Neural cell (in vitro differentiated cells): ENCODE results near the gene MACF1.

Experiments
- CTCF ChIP-seq: fragments of 450-650 bp; IDR thresholded peaks from 2 replicates; pipeline ENCODE4 v1.5.1; 2014; ENCODE audit warnings: antibody characterized with exemption, mild to moderate bottlenecking, moderate library complexity; ENCODE audit not compliant: poor library complexity, severe bottlenecking
- EP300 ChIP-seq: fragments of 450-650 bp; conservative IDR thresholded peaks from 2 replicates; pipeline ENCODE4 v1.6.1; 2014; ENCODE audit warnings: antibody characterized with exemption, mild to moderate bottlenecking, moderate library complexity; ENCODE audit not compliant: poor library complexity, severe bottlenecking
- EZH2 ChIP-seq: fragments of 200-600, 300-800 bp; shearing (Covaris generic), sonication (generic); IDR thresholded peaks from 2 replicates; pipeline ENCODE4 v1.6.1; 2014; ENCODE audit warnings: antibody characterized with exemption, low read length, borderline replicate concordance, mild to moderate bottlenecking; ENCODE audit not compliant: insufficient read depth, poor library complexity, severe bottlenecking
- POLR2AphosphoS5 ChIP-seq: IDR thresholded peaks from 2 replicates; pipeline ENCODE4 v1.6.1; 2012
- RAD21 ChIP-seq: fragments of 450-650 bp; conservative IDR thresholded peaks from 2 replicates; pipeline ENCODE4 v1.6.1; 2014; ENCODE audit warnings: antibody characterized with exemption, mild to moderate bottlenecking, moderate library complexity
- REST ChIP-seq: IDR thresholded peaks from 2 replicates; pipeline ENCODE4 v1.6.1; 2012; ENCODE audit warnings: borderline replicate concordance

- TF ChIP-seq CTCF = no peak
- TF ChIP-seq RAD21 = no peak
- no peak for TF ChIP-seq REST
- TF ChIP-seq EZH2 = no peak
- no peak for TF ChIP-seq POLR2AphosphoS5
- TF ChIP-seq EP300 = no peak
Observed at GRCh38 chr1:39393645-39394044, 189.2 kb downstream of the MACF1 start.
